WTC11 (cell line): ENCODE results near the gene CS. TPM values are rescaled to one million over a fixed set of nuclear protein-coding genes. Genes with fewer than 3 reads are reported as not detected.
A peak's percentile ranks its signal among the peaks of the same experiment; 100 is the strongest.

Experiments
- ATAC-seq: fragments of 200-7000 bp; cut with Tn5 transposase; 2 replicates; pipeline ENCODE4 v1.10.0; 2021; ENCODE audit warnings: mild to moderate bottlenecking, moderate library complexity
- CTCF ChIA-PET: fragments of 300-600 bp; sonication (Branson Sonifier 250); formaldehyde crosslinking; loops from one replicate; lab custom pipeline; 2021; ENCODE audit warnings: antibody characterized with exemption; lab: Charles Lee
- POLR2A ChIA-PET: fragments of 350-600 bp; sonication (Branson Sonifier 250); formaldehyde crosslinking; loops from one replicate; lab custom pipeline; 2021; ENCODE audit warnings: antibody characterized with exemption; lab: Charles Lee
- DNase-seq: peaks from one replicate; pipeline ENCODE4 v3.0.0; 2021; ENCODE audit warnings: low spot score
- H3K27ac Mint-ChIP-seq: 2 replicates; pipeline ENCODE4 v1.8.0; 2021; ENCODE audit warnings: mixed read lengths
- H3K27me3 Mint-ChIP-seq: 2 replicates; pipeline ENCODE4 v1.8.0; 2021; ENCODE audit warnings: low read depth, mild to moderate bottlenecking, moderate library complexity, mixed read lengths
- H3K36me3 Mint-ChIP-seq: 2 replicates; pipeline ENCODE4 v1.8.0; 2021; ENCODE audit warnings: mixed read lengths
- H3K4me1 Mint-ChIP-seq: 2 replicates; pipeline ENCODE4 v1.8.0; 2022; ENCODE audit warnings: mixed read lengths
- H3K4me3 Mint-ChIP-seq: 2 replicates; pipeline ENCODE4 v1.8.0; 2021; ENCODE audit warnings: mild to moderate bottlenecking, moderate library complexity, mixed read lengths
- H3K9me3 Mint-ChIP-seq: 2 replicates; pipeline ENCODE4 v1.8.0; 2021; ENCODE audit warnings: mixed read lengths
- CBFB ChIP-seq: sonication (generic); formaldehyde crosslinking; IDR thresholded peaks from 2 replicates; pipeline ENCODE4 v1.8.1; 2022; ENCODE audit warnings: mild to moderate bottlenecking, low read depth, missing genetic modification reagents
- ESRRA ChIP-seq: sonication (generic); formaldehyde crosslinking; IDR thresholded peaks from 2 replicates; pipeline ENCODE4 v1.8.1; 2022; ENCODE audit warnings: mild to moderate bottlenecking, missing genetic modification reagents, borderline replicate concordance
- FOXJ3 ChIP-seq: sonication (generic); formaldehyde crosslinking; IDR thresholded peaks from 2 replicates; pipeline ENCODE4 v1.9.0; 2021; ENCODE audit warnings: missing genetic modification reagents, mild to moderate bottlenecking, borderline replicate concordance
- FOXK1 ChIP-seq: sonication (generic); formaldehyde crosslinking; IDR thresholded peaks from 2 replicates; pipeline ENCODE4 v1.8.0; 2022; ENCODE audit warnings: mild to moderate bottlenecking, moderate library complexity, missing genetic modification reagents
- FOXP1 ChIP-seq: sonication (generic); formaldehyde crosslinking; IDR thresholded peaks from 2 replicates; pipeline ENCODE4 v1.8.0; 2022; ENCODE audit warnings: missing genetic modification reagents, mild to moderate bottlenecking, moderate library complexity, borderline replicate concordance
- GRHL2 ChIP-seq: fragments of 250-450 bp; sonication (Bioruptor Pico); IDR thresholded peaks from 2 replicates; pipeline ENCODE4 v1.8.0; 2022; ENCODE audit warnings: mild to moderate bottlenecking, moderate library complexity; ENCODE audit not compliant: insufficient replicate concordance, severe bottlenecking
- SP1 ChIP-seq: sonication (generic); formaldehyde crosslinking; conservative IDR thresholded peaks from 2 replicates; pipeline ENCODE4 v1.8.1; 2022; ENCODE audit warnings: missing genetic modification reagents
- TEAD1 ChIP-seq: sonication (generic); formaldehyde crosslinking; IDR thresholded peaks from 2 replicates; pipeline ENCODE4 v1.8.0; 2022; ENCODE audit warnings: mild to moderate bottlenecking, missing genetic modification reagents
- ZNF121 ChIP-seq: sonication (generic); formaldehyde crosslinking; IDR thresholded peaks from 2 replicates; pipeline ENCODE4 v1.8.0; 2023; ENCODE audit warnings: missing genetic modification reagents
- ZNF138 ChIP-seq: sonication (generic); formaldehyde crosslinking; conservative IDR thresholded peaks from 2 replicates; pipeline ENCODE4 v1.8.1; 2022; ENCODE audit warnings: mild to moderate bottlenecking, moderate library complexity, missing genetic modification reagents
- ZNF232 ChIP-seq: sonication (generic); formaldehyde crosslinking; IDR thresholded peaks from 2 replicates; pipeline ENCODE4 v1.8.0; 2022; ENCODE audit warnings: mild to moderate bottlenecking, missing genetic modification reagents
- ZNF423 ChIP-seq: fragments of 250-450 bp; sonication (Bioruptor Pico); IDR thresholded peaks from 2 replicates; pipeline ENCODE4 v2.1.2; 2022; ENCODE audit warnings: mild to moderate bottlenecking, moderate library complexity
- ZNF671 ChIP-seq: fragments of 250-450 bp; sonication (Bioruptor Pico); IDR thresholded peaks from 2 replicates; pipeline ENCODE4 v1.8.0; 2021; ENCODE audit warnings: mild to moderate bottlenecking
- total RNA-seq: library from RNA; stranded (reverse); gene quantifications from 3 replicates; pipeline ENCODE4 v1.2.3, GENCODE V29; 2021
- TF ChIP-seq, protein P1 (sequence below): sonication (generic); formaldehyde crosslinking; IDR thresholded peaks from 2 replicates; pipeline ENCODE4 v1.8.1; 2023; ENCODE audit warnings: mild to moderate bottlenecking, missing genetic modification reagents, moderate library complexity
- TF ChIP-seq, protein P2 (sequence below): sonication (generic); formaldehyde crosslinking; IDR thresholded peaks from 2 replicates; pipeline ENCODE4 v1.8.1; 2023; ENCODE audit warnings: mild to moderate bottlenecking, moderate library complexity, missing genetic modification reagents
- TF ChIP-seq, protein P3 (sequence below): fragments of 250-450 bp; sonication (Bioruptor Pico); IDR thresholded peaks from 2 replicates; pipeline ENCODE4 v1.8.0; 2021; ENCODE audit warnings: mild to moderate bottlenecking
- TF ChIP-seq, protein P4 (sequence below): sonication (generic); formaldehyde crosslinking; IDR thresholded peaks from 2 replicates; pipeline ENCODE4 v1.8.0; 2023; ENCODE audit warnings: missing genetic modification reagents
- TF ChIP-seq, protein P5 (sequence below): fragments of 250-450 bp; sonication (Bioruptor Pico); IDR thresholded peaks from 2 replicates; pipeline ENCODE4 v1.9.0; 2021; ENCODE audit warnings: mild to moderate bottlenecking, borderline replicate concordance
- TF ChIP-seq, protein P6 (sequence below): sonication (generic); formaldehyde crosslinking; IDR thresholded peaks from 2 replicates; pipeline ENCODE4 v1.8.1; 2023; ENCODE audit warnings: mild to moderate bottlenecking, missing genetic modification reagents, moderate library complexity

The CS gene
- total RNA-seq, 1 experiment from 2014 or later = 275 TPM

DNA sequence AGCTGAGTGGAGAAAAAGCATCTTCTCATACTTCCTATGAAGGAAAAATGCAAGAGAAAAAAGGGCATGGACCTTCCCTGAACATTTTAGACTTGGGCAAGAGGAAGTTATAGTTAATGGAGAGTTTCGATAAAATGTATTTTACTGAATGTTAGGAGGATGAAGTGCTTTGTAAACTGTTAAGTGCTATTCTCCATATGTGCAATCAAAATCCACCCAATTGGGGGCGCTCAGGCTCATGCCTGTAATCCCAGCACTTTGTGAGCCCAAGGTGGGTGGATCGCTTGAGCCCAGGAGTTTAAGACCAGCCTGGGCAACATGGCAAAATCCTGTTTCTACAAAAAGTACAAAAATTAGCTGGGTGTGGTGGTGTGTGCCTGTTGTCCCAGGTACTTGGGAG, 17.5 kb upstream of the CS start:
- H3K27ac Mint-ChIP-seq = no peak overlapping the region
- no peak for ATAC-seq
- H3K36me3 Mint-ChIP-seq = peaks cover 21% of the 10 kb centered on the region
- TF ChIP-seq, protein P1, sequence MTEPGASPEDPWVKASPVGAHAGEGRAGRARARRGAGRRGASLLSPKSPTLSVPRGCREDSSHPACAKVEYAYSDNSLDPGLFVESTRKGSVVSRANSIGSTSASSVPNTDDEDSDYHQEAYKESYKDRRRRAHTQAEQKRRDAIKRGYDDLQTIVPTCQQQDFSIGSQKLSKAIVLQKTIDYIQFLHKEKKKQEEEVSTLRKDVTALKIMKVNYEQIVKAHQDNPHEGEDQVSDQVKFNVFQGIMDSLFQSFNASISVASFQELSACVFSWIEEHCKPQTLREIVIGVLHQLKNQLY (CRISPR knock-in tag) = no peak
- no peak for TF ChIP-seq FOXK1 (CRISPR knock-in tag)
- TF ChIP-seq ZNF121 (CRISPR knock-in tag) = no peak
- no peak for TF ChIP-seq FOXJ3 (CRISPR knock-in tag)
- TF ChIP-seq, all 79 proteins: peak for 0
- Mint-ChIP-seq H3K4me1 (peaks cover 8% of the 10 kb centered on the region), H3K9me3 (no peaks in the 10 kb centered on the region), H3K4me3 (no peak overlapping the region), H3K27me3 (no peaks in the 10 kb centered on the region)
- peak; percentile 36 for DNase-seq
- ChIA-PET POLR2A (interaction anchor here (2.2 kb wide), 1 partner anchor 21 kb away, joined by 13 read pairs; the partner anchor contains the start of gene IL23A), CTCF (interaction anchor here (0.6 to 4.5 kb wide), 6 partner anchors 12 to 145 kb away, joined by 3 to 59 read pairs (median 13); partner anchors contain the start of genes SMARCC2 and STAT2)

DNA sequence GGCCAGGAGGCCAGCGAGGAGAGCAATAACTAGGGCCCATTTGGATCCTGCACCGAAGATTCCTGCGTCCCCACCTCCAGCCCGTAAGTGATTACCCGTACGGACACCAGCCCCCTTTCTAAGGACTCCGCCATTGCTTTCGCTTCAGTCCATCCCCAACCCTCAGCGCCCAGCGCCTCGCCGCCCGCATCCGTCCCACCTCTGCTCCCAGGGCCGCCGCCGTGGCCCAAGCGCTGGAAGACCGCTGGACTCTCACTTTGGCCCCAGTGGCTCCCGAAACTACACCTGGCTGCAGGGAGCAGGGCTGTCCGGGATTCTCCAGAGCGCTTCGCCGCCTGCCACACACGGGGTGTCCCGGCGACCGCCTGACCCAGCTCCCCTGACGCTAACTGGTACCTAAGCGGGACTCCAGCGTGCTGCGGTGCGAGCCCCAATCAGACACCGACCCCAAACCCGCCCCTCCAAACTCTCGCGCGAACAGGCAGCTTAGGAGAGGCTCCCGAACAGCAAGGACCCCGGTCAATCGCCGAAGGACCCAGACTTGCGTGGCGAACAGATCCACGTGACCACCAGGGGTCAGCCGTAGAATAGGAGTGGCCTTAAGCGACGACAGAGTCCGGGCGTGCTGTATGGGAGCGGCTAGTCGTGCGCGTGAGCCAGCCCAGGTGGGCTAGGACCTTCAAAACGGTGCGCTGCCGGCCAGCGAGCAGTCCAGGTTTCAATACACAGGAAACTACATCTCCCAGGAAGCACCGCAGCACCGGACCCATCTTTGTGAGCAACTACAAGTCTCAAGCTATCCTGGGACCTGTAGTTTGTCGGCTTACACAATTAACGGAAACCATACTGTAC, 15.7 kb upstream of the CS start, which contains the start of gene CNPY2:
CNPY2 (minus strand) TSS at position 367 of the 852 bp plus-strand sequence. CDS start 771 bp downstream, outside the sequence.
- Mint-ChIP-seq H3K9me3 (no peaks in the 10 kb centered on the region), H3K4me3 (peak within 1 kb of the TSS; percentile 98), H3K4me1 (peaks cover 8% of the 10 kb centered on the region), H3K36me3 (peaks cover 24% of the 10 kb centered on the region), H3K27me3 (no peaks in the 10 kb centered on the region), H3K27ac (peak within 1 kb of the TSS; percentile 99)
- ChIA-PET CTCF (interaction anchor here (0.6 to 4.5 kb wide), 27 partner anchors 15 to 321 kb away, joined by 3 to 59 read pairs (median 5); partner anchors contain the start of genes COQ10A, CS, IL23A and PA2G4), POLR2A (interaction anchor here (0.5 to 2.5 kb wide), 22 partner anchors 11 to 364 kb away, joined by 3 to 24 read pairs (median 4); partner anchors contain the start of genes ESYT1, IL23A, PA2G4 and RNF41)
- DNase-seq (peak; percentile 97), ATAC-seq (peak; percentile 94)
- TF ChIP-seq CBFB (0 out of 2 replicates have a peak, but pooled peaks have one; percentile 47), SP1 (CRISPR knock-in tag) (peak; percentile 62), ZNF423 (CRISPR knock-in tag) (no peak), GRHL2 (CRISPR knock-in tag) (no peak), TEAD1 (CRISPR knock-in tag) (0 out of 2 replicates have a peak, but pooled peaks have one; percentile 41), ZNF671 (CRISPR knock-in tag) (no peak), ZNF232 (CRISPR knock-in tag) (0 out of 2 replicates have a peak, but pooled peaks have one; percentile 42), FOXP1 (CRISPR knock-in tag) (peak; percentile 66; the same call in 1 of the 2 replicates), ZNF138 (0 out of 2 replicates have a peak, but pooled peaks have one; percentile 72), ESRRA (CRISPR knock-in tag) (0 out of 2 replicates have a peak, but pooled peaks have one; percentile 40)
- TF ChIP-seq, protein P2, sequence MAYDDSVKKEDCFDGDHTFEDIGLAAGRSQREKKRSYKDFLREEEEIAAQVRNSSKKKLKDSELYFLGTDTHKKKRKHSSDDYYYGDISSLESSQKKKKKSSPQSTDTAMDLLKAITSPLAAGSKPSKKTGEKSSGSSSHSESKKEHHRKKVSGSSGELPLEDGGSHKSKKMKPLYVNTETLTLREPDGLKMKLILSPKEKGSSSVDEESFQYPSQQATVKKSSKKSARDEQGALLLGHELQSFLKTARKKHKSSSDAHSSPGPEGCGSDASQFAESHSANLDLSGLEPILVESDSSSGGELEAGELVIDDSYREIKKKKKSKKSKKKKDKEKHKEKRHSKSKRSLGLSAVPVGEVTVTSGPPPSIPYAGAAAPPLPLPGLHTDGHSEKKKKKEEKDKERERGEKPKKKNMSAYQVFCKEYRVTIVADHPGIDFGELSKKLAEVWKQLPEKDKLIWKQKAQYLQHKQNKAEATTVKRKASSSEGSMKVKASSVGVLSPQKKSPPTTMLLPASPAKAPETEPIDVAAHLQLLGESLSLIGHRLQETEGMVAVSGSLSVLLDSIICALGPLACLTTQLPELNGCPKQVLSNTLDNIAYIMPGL (CRISPR knock-in tag) = peak; percentile 80
- TF ChIP-seq, protein P3, sequence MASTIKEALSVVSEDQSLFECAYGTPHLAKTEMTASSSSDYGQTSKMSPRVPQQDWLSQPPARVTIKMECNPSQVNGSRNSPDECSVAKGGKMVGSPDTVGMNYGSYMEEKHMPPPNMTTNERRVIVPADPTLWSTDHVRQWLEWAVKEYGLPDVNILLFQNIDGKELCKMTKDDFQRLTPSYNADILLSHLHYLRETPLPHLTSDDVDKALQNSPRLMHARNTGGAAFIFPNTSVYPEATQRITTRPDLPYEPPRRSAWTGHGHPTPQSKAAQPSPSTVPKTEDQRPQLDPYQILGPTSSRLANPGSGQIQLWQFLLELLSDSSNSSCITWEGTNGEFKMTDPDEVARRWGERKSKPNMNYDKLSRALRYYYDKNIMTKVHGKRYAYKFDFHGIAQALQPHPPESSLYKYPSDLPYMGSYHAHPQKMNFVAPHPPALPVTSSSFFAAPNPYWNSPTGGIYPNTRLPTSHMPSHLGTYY (CRISPR knock-in tag) = no peak
- TF ChIP-seq, protein P4, sequence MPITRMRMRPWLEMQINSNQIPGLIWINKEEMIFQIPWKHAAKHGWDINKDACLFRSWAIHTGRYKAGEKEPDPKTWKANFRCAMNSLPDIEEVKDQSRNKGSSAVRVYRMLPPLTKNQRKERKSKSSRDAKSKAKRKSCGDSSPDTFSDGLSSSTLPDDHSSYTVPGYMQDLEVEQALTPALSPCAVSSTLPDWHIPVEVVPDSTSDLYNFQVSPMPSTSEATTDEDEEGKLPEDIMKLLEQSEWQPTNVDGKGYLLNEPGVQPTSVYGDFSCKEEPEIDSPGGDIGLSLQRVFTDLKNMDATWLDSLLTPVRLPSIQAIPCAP = 0 out of 2 replicates have a peak, but pooled peaks have one; percentile 37
- TF ChIP-seq, protein P5, sequence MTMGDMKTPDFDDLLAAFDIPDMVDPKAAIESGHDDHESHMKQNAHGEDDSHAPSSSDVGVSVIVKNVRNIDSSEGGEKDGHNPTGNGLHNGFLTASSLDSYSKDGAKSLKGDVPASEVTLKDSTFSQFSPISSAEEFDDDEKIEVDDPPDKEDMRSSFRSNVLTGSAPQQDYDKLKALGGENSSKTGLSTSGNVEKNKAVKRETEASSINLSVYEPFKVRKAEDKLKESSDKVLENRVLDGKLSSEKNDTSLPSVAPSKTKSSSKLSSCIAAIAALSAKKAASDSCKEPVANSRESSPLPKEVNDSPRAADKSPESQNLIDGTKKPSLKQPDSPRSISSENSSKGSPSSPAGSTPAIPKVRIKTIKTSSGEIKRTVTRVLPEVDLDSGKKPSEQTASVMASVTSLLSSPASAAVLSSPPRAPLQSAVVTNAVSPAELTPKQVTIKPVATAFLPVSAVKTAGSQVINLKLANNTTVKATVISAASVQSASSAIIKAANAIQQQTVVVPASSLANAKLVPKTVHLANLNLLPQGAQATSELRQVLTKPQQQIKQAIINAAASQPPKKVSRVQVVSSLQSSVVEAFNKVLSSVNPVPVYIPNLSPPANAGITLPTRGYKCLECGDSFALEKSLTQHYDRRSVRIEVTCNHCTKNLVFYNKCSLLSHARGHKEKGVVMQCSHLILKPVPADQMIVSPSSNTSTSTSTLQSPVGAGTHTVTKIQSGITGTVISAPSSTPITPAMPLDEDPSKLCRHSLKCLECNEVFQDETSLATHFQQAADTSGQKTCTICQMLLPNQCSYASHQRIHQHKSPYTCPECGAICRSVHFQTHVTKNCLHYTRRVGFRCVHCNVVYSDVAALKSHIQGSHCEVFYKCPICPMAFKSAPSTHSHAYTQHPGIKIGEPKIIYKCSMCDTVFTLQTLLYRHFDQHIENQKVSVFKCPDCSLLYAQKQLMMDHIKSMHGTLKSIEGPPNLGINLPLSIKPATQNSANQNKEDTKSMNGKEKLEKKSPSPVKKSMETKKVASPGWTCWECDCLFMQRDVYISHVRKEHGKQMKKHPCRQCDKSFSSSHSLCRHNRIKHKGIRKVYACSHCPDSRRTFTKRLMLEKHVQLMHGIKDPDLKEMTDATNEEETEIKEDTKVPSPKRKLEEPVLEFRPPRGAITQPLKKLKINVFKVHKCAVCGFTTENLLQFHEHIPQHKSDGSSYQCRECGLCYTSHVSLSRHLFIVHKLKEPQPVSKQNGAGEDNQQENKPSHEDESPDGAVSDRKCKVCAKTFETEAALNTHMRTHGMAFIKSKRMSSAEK (CRISPR knock-in tag) = no peak; the same call in 1 of the 2 replicates
- TF ChIP-seq, protein P6, sequence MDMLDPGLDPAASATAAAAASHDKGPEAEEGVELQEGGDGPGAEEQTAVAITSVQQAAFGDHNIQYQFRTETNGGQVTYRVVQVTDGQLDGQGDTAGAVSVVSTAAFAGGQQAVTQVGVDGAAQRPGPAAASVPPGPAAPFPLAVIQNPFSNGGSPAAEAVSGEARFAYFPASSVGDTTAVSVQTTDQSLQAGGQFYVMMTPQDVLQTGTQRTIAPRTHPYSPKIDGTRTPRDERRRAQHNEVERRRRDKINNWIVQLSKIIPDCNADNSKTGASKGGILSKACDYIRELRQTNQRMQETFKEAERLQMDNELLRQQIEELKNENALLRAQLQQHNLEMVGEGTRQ (CRISPR knock-in tag) = peak; percentile 90
